Panc1 (cell line): ENCODE results near the gene MMRN2.

Experiments used
- CTCF ChIP-seq: fragments of 450-650 bp; IDR thresholded peaks from 2 replicates; pipeline ENCODE4 v1.5.1; 2017; ENCODE audit warnings: mild to moderate bottlenecking
- POLR2AphosphoS5 ChIP-seq: IDR thresholded peaks from 2 replicates; pipeline ENCODE4 v1.6.1; 2012; ENCODE audit warnings: mild to moderate bottlenecking, low read depth, low read length, moderate library complexity
- SIN3A ChIP-seq: IDR thresholded peaks from 2 replicates; pipeline ENCODE4 v1.6.1; 2012; ENCODE audit warnings: low read depth, mild to moderate bottlenecking, low read length, moderate library complexity, borderline replicate concordance; ENCODE audit not compliant: insufficient read depth
- TCF7L2 ChIP-seq: IDR thresholded peaks from 2 replicates; pipeline ENCODE4 v1.6.1; 2011; ENCODE audit warnings: mild to moderate bottlenecking, low read depth, low read length, inconsistent platforms
- TF ChIP-seq, protein P1 (sequence below), 2 experiments: IDR thresholded peaks; 2 replicates each; pipeline ENCODE4 v1.6.1; 2011 to 2012; ENCODE audit warnings: low read depth in 2 of 2, control low read depth in 1 of 2, low read length in 1 of 2, mild to moderate bottlenecking in 1 of 2, moderate library complexity in 1 of 2; ENCODE audit not compliant: insufficient read depth in 1 of 2

DNA sequence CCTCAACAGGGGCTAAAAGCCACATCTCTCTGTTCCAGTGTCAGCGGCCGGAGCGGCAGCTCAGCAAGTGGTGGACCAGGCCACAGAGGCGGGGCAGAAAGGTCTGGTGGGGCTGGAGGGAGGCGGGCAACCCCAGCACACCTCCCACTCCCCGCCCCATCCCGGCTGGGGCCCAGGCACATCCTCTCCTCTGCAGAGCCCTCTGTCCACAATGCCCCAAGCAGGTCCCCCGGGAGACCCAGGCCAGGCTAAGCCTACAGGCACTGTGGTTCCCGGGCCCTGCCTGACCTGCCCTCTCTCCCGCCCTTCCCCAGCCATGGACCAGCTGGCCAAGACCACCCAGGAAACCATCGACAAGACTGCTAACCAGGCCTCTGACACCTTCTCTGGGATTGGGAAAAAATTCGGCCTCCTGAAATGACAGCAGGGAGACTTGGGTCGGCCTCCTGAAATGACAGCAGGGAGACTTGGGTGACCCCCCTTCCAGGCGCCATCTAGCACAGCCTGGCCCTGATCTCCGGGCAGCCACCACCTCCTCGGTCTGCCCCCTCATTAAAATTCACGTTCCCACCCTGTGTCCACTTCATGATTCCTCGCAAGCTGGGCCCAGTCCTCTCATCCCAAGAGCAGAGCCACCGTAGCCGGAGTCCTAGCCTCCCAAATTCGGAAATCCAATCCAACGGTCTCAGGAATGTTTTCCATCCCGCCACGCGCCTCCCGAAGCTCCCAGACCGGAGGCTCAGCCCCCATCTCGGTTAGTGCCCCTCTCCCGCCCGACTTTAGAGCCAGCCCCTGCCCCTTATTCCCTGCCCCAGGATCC lies 13.0 kb upstream of the MMRN2 start:
- no peak for TF ChIP-seq CTCF
- no peak for TF ChIP-seq SIN3A
- no peak for TF ChIP-seq POLR2AphosphoS5
- TF ChIP-seq, protein P1, sequence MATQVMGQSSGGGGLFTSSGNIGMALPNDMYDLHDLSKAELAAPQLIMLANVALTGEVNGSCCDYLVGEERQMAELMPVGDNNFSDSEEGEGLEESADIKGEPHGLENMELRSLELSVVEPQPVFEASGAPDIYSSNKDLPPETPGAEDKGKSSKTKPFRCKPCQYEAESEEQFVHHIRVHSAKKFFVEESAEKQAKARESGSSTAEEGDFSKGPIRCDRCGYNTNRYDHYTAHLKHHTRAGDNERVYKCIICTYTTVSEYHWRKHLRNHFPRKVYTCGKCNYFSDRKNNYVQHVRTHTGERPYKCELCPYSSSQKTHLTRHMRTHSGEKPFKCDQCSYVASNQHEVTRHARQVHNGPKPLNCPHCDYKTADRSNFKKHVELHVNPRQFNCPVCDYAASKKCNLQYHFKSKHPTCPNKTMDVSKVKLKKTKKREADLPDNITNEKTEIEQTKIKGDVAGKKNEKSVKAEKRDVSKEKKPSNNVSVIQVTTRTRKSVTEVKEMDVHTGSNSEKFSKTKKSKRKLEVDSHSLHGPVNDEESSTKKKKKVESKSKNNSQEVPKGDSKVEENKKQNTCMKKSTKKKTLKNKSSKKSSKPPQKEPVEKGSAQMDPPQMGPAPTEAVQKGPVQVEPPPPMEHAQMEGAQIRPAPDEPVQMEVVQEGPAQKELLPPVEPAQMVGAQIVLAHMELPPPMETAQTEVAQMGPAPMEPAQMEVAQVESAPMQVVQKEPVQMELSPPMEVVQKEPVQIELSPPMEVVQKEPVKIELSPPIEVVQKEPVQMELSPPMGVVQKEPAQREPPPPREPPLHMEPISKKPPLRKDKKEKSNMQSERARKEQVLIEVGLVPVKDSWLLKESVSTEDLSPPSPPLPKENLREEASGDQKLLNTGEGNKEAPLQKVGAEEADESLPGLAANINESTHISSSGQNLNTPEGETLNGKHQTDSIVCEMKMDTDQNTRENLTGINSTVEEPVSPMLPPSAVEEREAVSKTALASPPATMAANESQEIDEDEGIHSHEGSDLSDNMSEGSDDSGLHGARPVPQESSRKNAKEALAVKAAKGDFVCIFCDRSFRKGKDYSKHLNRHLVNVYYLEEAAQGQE (IDR thresholded peaks at IDR 0.05; ENCODE audit: insufficient read depth in 1 of 2, low read depth in 2 of 2, low read length in 1 of 2): no peak
- no peak for TF ChIP-seq TCF7L2
